GM21619 (cell line): Measurements from ENCODE around the gene DCLK1.
"Not testable (repeated sequence)": the region's sequence is repeated elsewhere in the genome, so short reads cannot be mapped to it uniquely, and the experiment has no call there.

Experiments
- ATAC-seq: cut with Tn5 transposase; IDR thresholded peaks from one replicate; pipeline ENCODE4 v1.9.1; 2021; ENCODE audit not compliant: unreplicated experiment

The DCLK1 gene

GRCh38 chr13:35987572-35988513 is 143.3 kb downstream of the DCLK1 start:
- no peak for ATAC-seq

- ATAC-seq = no peak
Observed at GRCh38 chr13:35984776-35985453, 146.3 kb downstream of the DCLK1 start.

GRCh38 chr13:35984287-35984686 is 146.9 kb downstream of the DCLK1 start:
- ATAC-seq = no peak

GRCh38 chr13:35983703-35984102 is 147.5 kb downstream of the DCLK1 start:
- not testable (repeated sequence) for ATAC-seq

- no peak for ATAC-seq
Observed at GRCh38 chr13:35983206-35983605, 148.0 kb downstream of the DCLK1 start.

GRCh38 chr13:35979361-35979951 is 151.7 kb downstream of the DCLK1 start:
- ATAC-seq = no peak

GRCh38 chr13:35978607-35979316 is 152.4 kb downstream of the DCLK1 start:
- ATAC-seq = no peak

- ATAC-seq = no peak
Observed at GRCh38 chr13:35977060-35977459, 154.1 kb downstream of the DCLK1 start.

GRCh38 chr13:35976126-35976525 is 155.1 kb downstream of the DCLK1 start:
- ATAC-seq = no peak

GRCh38 chr13:35966951-35967350 is 164.2 kb downstream of the DCLK1 start:
- not testable (repeated sequence) for ATAC-seq

GRCh38 chr13:35966024-35966423 is 165.2 kb downstream of the DCLK1 start:
- ATAC-seq = no peak

GRCh38 chr13:35965226-35965927 is 165.8 kb downstream of the DCLK1 start:
- no peak for ATAC-seq

- ATAC-seq = no peak
Observed at GRCh38 chr13:35964863-35965180, 166.4 kb downstream of the DCLK1 start.

GRCh38 chr13:35964011-35964862 is 166.9 kb downstream of the DCLK1 start:
- no peak for ATAC-seq

- ATAC-seq = no peak
Observed at GRCh38 chr13:35961461-35962220, 169.5 kb downstream of the DCLK1 start.

GRCh38 chr13:35961002-35961401 is 170.2 kb downstream of the DCLK1 start:
- ATAC-seq = no peak

GRCh38 chr13:35957996-35958395 is 173.2 kb downstream of the DCLK1 start:
- no peak for ATAC-seq

GRCh38 chr13:35957241-35957731 is 173.9 kb downstream of the DCLK1 start:
- no peak for ATAC-seq

- ATAC-seq = no peak
Observed at GRCh38 chr13:35956074-35956473, 175.1 kb downstream of the DCLK1 start.
